HG02759 (cell line): ENCODE results near the gene IL12RB1.

Source experiments
- ATAC-seq: cut with Tn5 transposase; IDR thresholded peaks from one replicate; pipeline ENCODE4 v1.9.1; 2021; ENCODE audit warnings: mild to moderate bottlenecking, moderate library complexity; ENCODE audit not compliant: unreplicated experiment

The IL12RB1 gene

DNA sequence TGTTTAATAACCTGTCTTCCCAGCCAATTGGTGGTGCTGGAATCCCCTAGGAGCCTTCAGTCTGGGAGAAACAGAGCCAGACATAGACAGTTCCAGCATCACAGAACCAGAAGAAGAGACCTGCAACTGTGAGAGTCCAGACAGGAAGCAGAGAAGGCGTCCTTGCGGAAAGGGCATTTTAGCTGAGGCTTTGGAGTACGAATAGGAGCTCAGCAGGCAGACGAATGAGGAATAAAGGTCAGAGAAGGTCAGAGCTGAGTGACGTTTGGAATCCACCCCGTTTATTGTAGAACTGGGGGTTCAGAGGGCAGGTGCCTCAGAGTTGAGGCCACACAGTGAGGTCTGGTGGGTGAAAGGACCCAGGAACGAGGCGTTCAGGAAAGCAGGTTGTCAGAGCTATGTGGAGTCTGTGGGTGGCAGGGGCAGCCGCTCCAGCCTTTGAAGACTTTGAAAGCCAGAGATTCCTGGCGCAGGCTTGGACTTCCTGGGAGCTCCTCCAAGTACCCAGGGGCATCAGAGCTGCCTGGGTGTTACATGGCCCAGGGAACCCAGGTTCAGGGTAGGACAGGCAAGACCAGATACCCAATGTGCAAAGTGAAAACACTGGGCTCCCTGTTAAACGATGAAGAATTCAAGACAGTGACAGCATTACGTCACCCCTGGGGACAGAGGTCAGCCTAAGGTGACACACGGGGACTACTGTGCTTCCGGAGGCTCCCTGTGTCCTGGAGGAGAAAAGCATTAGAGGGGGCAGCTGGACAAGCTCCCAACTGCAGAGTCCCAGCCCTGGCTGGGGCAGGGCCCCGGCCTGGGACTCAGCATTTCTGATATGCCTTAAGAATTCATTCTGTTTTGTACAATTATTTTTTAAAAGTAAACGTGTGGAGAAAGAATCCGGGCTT is 73.3 kb downstream of the IL12RB1 start:
- ATAC-seq: no peak

DNA sequence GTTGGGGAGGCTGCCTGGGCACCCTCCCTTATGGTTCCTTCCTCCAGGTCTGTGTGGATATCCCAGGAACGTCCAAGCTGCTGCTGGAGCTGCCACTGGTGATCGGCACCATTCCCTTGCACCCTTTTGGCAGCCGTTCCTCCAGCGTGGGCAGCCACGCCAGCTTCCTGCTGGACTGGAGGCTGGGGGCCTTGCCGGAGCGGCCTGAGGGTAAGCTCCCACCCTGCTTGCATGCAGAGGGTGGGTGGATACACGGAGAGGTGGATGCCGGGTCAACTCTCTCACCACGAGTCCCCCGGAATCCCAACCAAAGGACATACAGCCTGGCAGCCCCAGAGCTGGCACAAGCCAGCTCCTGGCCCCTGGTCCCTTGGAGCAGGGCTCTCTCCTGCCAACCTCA is 76.6 kb downstream of the IL12RB1 start:
- ATAC-seq: no peak

DNA sequence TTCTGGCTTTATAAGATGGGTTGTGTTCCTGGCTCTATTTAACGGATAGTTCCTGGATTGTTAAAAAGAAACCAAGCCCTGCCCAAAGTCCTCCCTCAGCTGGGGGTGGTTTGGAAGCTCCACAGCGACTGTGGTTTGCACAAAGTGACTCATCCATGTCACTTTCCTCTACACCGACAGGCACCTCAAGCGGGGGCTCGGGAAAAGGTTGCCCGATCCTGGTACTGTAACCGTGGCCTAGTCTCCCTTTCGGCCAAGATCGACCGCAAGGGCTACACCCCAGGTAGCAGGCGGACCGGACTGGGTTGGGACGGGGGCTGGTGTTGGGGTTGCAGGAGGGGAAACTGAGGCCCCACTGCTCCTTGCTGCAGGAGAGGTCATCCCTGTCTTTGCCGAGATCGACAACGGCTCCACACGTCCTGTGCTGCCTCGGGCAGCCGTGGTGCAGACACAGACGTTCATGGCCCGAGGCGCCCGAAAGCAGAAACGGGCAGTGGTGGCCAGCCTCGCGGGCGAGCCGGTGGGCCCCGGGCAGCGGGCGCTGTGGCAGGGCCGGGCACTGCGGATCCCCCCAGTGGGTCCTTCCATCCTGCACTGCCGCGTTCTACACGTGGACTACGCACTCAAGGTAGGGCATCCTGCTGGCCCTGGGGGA is 77.2 kb downstream of the IL12RB1 start:
- ATAC-seq: no peak
